Stimulated activated CD8-positive, alpha-beta memory T cell treated with anti-CD3 and anti-CD28 coated beads, Interleukin-15, amount 100 ng/mL, for 48 hours (primary cell): ENCODE data around the gene SPDYC.

Source experiments
- DNase-seq, 2 donors: peaks; one replicate each; pipeline ENCODE4 v3.0.0-alpha.2; 2020; ENCODE audit warnings: low read depth in 2 of 2

The SPDYC gene

GRCh38 chr11:65206441-65206841 lies 36.4 kb downstream of the SPDYC start:
- no peak for DNase-seq

DNA sequence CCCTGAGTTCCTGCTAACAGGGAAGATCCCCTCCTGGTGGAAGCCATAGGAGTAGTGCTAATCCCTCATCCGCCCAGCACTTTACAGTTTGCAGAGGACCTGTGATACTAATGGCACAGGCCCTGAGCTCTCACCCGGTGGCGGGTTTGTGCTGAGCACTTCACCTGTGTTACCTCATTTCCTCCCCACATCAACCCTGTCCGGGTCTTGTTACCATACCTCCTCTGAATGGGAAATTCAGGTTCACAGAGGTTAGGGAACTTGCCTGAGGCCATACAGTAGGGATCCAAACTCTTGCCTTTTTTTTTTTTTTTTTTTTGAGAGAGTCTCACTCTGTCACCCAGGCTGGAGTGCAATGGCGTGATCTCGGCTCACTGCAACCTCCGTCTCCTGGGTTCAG lies 36.9 kb downstream of the SPDYC start:
- no peak for DNase-seq

DNA sequence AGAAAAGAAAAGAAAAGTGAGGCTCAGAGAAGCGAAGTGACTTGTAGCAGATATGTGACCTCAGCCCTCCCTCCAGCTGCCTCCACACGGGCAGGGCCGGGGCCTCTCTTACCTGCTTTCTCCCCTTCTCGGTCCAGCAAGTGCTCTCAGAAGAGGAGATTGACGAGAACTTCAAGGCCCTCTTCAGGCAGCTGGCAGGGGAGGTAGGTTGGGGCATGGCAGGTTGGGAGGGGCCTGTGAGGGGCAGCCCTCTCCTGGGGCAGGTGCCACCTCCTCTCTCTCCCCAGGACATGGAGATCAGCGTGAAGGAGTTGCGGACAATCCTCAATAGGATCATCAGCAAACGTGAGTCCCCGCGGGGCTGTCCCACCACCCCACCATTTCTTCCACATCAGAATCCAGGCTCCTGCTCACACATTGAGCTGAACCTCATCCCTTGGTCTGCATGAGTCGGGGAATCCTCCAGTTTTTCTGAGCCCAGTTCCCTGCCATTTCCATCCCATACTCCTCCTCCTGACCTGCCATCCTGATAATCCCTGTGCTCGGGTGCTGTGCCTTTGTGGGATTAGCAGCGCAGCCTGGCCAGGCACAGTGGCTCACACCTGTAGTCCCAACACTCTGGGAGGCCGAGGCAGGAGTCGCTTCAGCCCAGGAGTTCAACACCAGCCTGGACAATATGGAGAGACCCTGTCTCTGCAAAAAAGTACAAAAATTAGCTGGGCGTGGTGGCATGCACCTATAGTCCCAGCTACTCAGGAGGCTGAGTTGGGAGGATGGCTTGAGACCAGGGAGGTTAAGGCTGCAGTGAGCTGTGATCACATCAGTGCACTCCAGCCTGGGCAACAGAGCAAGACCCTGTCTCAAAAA lies 38.1 kb downstream of the SPDYC start:
- no peak for DNase-seq

GRCh38 chr11:65208785-65209710 lies 39.0 kb downstream of the SPDYC start:
- no peak for DNase-seq

GRCh38 chr11:65209711-65210360 lies 39.8 kb downstream of the SPDYC start:
- no peak for DNase-seq

DNA sequence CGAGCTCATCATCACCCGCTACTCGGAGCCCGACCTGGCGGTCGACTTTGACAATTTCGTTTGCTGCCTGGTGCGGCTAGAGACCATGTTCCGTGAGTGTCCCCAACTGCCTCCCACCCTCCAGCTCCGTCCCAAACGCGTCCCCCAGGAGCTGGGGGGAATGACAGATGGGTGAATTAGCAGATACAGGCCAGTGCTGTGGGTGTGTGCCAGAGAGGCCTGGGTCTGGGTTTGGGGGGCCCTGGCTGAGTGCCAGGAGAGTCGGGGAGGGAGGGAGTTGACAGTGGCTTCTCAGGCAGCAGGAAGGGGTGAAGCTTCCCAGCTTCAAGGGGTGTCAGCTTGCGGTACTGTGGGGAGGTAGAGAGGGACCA lies 40.3 kb downstream of the SPDYC start:
- no peak for DNase-seq

GRCh38 chr11:65210748-65211147 lies 40.7 kb downstream of the SPDYC start:
- no peak for DNase-seq

GRCh38 chr11:65211293-65212105 lies 41.5 kb downstream of the SPDYC start:
- no peak for DNase-seq

DNA sequence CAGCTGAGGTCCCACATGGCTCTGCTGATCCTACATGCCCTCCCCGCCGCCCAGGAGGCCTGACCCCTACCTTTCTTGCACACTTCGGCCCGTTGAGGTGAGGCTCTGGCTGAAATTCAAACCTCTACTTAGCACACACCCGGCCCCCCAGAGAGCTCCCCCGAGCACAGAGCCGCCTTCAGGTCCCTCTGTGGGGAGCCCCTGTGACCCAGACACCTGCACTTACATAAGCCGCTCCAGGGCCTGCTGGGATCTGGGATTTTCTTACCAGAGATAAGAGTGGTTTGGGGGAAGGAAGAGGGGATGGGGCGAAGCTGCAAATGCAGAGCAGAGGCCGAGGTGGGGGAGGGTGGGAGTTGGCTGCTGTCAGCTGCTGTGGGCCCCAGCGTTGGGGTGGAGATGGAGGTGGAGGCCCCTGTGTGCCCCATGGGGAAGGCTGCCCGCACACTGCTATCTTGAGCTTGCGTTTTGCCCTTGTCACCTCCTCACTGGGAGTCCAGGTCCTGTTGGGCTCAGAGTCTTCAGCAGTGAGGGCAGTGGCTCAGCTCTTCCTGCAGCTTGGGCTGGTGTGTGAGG lies 42.3 kb downstream of the SPDYC start:
- no peak for DNase-seq

- DNase-seq, result no peak
These were observed 43.5 kb downstream of the SPDYC start for GRCh38 chr11:65213322-65214211.

DNA sequence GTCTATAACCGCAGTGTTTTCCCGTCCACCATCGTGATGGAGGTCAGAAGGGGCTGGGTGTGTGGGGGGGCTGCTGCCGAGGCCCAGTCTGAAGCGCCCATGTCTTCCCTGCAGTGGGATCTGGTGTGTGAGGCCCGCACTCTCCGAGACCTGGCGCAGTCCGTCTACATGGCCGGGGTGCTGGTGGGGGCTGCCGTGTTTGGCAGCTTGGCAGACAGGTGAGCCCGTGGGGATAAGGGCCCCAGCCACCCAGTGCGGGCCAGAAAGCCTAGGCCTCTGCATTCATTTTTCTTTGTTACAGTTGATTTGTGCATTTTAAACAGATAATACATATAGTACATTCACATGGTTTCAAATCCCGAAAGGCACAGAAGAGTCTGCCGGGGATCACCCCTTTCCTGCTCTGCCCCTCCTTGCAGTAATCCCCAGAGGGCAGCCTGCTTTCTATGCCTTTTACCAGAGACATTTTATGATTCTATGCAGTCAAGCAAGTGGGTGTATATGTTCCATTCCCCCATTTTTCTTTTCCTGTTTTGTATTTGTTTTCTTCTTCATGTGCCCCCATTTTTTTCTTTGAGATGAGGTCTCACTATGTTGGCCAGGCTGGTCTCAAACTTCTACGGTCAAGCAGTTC lies 44.3 kb downstream of the SPDYC start:
- DNase-seq, result no peak

DNA sequence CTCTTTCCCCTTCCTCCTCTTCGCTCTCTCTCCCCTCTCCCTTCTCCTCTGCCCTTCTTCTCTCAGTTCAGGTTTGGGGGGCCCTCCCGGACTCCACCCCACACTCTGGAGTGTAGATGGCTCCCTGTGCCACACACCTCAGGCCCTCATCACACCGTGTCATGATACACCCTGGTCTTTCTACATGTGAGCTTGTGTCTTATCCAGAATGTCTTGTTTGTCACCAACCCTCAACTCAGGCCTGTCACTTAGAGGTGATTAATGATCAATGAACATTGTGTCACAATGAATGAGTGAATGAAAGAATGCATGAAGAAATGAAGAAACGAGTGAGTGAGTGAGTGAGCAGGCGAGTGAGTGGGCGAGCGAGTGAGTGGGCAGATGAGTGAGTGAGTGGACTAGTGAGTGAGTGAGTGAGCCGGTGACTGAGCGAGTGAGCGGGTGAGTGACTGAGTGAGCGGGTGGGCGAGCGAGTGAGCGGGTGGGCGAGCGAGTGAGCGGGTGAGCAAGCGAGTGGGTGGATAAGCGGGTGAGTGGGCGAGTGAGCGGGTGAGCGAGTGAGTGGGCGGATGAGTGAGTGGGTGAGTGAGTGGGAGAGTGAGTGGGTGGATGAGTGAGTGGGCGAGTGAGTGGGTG lies 45.5 kb downstream of the SPDYC start:
- peak in 1 of 2 donors; percentile 13 for DNase-seq

DNA sequence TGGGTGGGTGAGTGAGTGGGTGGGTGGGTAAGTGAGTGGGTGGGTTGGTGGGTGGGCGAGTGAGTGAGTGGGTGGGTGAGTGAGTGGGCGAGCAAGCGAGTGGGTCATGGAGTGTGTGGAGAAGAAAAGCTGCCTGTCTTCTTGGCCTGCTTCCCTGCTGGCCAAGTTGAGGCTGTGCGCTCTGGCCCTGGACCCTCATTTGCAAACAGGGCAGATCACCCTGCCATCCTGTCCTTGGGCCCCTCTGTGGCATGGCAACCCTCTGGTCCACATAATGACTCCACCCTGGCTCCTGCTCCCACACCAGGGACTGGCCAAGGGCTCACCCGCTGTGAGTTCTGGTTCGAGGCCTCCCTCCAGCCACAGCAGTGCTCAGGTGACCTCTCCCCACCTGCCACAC lies 46.8 kb downstream of the SPDYC start:
- DNase-seq, result no peak

DNA sequence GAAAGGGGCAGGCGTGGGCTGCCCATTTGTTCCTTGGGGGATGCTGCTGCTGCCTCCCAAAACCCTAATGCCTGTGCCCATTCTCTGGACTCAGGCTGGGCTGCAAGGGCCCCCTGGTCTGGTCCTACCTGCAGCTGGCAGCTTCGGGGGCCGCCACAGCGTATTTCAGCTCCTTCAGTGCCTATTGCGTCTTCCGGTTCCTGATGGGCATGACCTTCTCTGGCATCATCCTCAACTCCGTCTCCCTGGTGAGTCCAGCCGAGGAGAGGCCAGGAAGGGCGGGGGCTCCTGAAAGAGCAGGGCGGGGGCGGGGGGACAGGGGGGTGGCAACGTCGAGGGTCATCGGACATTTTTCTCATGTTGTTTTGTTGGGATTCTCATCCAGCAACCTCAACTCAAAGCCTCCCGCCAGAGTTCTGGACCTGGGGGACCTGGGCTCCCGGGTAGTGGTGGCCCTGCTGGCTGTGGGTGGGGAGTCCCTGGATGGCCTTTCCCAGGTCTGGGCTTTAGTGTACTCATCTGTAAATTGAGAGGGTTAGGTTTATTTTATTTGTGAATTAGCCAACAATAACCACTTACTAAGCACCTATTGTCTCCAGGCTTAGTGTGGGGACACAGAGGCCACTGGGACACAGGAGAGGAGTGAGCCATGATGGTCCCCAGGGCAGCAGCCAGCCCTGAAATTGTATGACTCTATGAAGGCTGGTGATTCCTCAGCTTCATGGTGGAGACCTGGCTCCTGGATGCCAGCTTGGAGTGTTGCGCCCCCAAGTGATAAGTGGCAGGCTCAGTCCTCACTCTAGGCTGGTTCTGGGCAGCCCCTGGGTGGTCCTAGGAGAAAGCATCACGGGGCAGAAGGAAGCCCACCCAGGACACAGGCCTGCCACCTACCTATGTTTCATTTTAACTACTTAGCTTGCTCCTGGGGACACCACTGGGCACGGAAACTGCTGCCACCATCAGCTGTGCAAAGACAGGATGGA lies 47.7 kb downstream of the SPDYC start:
- no peak for DNase-seq

DNA sequence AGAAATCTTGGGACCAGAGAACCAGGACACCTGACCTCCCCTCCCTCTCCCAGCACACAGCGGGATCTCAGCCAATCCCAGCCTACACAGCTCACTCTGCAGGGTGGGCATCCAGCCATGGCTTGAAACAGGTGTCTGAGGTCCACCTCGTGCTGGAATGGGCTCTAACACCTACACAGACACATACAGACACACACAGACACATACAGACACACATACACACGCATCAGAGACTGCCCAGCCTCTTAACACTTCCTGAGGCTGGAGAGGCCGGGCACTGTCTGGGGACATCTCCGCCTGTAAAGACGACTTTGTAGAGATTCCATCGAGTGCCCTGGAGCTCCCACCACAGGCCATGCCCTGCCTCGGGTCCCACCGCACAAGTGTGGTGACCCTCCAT lies 48.4 kb downstream of the SPDYC start:
- DNase-seq, result no peak

DNA sequence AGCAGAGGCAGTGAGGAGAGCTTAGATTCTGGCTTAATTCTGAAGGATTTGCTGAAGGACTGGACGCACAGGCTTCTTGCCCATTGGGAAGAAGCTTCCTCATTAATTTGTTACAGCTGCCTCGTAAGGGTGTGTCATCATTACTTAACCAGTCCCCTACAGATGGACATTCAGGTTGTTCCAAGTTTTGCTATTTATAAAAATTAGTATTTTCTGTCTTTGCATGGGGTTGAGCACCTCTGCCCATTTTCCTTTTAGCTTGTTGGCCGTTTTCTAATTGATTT lies 49.8 kb downstream of the SPDYC start:
- DNase-seq, result no peak

GRCh38 chr11:65221026-65221425 lies 51.0 kb downstream of the SPDYC start:
- no peak for DNase-seq
